GM12873 (cell line): ENCODE data around the gene CACNA2D3.

Experiments
- TF ChIP-seq, protein P1 (sequence below): IDR thresholded peaks from 2 replicates; pipeline ENCODE4 v1.5.1; 2012; ENCODE audit warnings: low read depth, mild to moderate bottlenecking, moderate library complexity, low read length, control low read depth; ENCODE audit not compliant: insufficient read depth; ENCODE audit errors: missing control alignments

The CACNA2D3 gene

DNA sequence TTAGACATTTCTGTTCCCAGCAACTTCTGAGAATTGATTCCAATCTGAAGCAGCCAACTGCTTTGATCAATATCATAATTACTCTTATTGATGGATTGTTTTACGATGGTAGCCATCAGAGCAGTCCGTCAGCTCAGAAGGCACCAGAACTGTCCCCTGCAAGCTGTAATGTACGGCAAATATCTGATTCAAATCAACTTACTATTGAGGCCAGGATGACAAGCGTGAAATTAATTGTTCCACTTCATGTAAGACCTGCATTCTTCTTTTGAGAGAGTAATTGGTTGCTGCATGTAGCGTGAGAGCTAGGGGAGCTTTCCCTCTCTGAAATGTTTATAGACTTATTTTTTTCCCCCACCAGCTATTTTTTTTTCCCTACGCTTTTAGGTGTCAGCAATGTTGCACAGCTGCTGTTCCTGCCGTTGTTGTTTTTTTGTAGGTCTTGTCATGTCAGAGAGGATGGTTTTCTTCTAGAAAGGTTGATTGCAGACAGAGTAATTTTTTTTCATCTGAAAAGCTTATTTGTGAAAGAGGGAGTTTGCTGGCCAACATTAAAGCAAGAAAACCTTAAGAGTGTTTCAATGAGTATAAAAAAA, 134.9 kb downstream of the CACNA2D3 start:
- TF ChIP-seq, protein P1, sequence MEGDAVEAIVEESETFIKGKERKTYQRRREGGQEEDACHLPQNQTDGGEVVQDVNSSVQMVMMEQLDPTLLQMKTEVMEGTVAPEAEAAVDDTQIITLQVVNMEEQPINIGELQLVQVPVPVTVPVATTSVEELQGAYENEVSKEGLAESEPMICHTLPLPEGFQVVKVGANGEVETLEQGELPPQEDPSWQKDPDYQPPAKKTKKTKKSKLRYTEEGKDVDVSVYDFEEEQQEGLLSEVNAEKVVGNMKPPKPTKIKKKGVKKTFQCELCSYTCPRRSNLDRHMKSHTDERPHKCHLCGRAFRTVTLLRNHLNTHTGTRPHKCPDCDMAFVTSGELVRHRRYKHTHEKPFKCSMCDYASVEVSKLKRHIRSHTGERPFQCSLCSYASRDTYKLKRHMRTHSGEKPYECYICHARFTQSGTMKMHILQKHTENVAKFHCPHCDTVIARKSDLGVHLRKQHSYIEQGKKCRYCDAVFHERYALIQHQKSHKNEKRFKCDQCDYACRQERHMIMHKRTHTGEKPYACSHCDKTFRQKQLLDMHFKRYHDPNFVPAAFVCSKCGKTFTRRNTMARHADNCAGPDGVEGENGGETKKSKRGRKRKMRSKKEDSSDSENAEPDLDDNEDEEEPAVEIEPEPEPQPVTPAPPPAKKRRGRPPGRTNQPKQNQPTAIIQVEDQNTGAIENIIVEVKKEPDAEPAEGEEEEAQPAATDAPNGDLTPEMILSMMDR, result no peak

DNA sequence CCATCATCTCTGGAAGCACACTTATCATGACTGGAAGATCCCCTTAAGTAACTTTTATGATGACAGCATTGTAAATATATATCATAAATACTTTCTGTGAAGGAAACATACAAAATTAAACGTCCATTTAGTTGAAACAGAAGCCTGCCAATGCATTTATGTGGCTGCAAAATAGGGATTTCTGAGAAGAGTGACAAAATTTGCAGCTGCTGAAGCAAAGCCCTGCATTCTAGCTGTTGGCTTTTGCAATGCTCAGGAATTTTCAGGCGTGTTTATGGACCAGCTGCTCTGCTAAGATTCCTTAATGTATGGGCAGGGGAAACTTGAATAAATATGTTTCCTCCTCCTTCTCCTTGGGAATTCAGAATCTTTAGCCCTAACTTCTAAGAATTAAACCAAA, 137.3 kb downstream of the CACNA2D3 start:
- TF ChIP-seq, protein P1, result no peak

DNA sequence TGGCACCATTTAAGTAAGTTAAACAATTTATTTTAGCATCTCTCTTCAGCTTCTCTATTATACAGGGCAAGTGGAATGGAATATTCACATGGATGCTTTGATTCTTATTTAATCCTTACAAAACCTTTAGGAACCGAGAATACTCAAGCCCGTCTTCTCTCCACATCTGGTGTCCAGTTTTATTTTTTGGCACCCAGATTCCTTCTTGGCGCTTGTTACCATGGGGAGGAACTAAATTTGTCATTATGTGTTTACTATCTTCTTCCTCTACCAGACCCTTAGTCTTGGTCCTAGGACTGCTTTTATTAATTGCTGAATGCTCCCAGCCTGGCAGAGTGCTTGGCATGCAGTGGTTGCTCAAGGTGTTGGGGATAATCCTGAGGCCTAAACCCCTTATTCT, 138.8 kb downstream of the CACNA2D3 start:
- TF ChIP-seq, protein P1, result no peak

DNA sequence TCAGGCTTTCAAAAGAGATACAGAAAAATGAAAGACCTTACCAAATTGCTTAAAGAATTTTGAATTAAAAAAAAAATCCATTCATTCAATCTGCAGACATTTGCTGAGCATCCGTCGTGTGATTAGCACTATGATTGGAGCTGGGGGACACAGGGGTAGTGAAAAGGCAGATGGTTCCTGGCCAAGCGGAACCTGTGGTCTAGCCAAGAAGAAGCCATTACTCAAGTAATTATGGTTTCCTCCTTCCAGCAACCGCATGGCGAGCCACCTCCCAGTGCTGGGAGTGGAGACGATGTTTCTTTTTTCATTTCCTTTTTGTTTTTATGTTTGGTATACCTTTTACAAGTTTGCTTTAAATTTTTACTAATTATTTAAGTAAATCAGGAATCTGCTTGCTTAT, 140.2 kb downstream of the CACNA2D3 start:
- TF ChIP-seq, protein P1, result no peak

DNA sequence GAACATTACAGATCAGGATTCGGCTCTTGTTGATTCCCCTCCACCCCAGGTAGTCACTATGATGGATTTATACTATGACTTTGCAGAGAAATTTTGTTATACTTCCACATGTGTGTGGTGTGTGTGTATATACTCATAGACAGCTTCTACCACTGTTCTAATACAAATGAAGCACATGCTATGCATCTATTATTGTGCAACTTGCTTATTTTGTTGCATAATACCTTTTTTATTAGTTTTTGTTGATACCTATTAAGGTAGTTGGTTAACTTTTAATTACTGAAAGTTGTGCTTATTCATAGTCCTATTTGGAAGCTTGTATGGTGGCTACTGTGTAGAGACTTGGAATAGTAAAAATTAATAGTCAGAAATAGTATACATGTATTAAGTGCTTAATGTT, 140.6 kb downstream of the CACNA2D3 start:
- TF ChIP-seq, protein P1, result no peak

DNA sequence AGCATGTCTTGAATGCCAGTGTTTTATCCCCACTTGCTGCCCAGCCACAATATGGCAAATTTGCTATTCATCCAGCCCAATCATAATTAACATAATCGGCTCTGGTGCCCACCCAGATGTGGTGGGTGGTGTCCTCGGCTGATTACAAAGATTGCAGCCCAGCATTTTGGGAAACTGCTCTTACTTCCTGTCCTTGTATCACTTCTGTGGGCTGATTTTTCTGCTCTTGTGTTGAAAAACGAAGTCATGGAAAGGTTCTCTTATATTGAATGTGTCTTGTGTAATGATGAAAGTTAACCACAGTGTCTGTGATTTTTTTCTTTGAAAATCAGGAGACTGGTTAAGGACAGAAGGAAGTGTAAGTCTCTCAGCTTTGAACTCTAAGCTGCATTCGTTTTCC, 141.7 kb downstream of the CACNA2D3 start:
- TF ChIP-seq, protein P1, result no peak

DNA sequence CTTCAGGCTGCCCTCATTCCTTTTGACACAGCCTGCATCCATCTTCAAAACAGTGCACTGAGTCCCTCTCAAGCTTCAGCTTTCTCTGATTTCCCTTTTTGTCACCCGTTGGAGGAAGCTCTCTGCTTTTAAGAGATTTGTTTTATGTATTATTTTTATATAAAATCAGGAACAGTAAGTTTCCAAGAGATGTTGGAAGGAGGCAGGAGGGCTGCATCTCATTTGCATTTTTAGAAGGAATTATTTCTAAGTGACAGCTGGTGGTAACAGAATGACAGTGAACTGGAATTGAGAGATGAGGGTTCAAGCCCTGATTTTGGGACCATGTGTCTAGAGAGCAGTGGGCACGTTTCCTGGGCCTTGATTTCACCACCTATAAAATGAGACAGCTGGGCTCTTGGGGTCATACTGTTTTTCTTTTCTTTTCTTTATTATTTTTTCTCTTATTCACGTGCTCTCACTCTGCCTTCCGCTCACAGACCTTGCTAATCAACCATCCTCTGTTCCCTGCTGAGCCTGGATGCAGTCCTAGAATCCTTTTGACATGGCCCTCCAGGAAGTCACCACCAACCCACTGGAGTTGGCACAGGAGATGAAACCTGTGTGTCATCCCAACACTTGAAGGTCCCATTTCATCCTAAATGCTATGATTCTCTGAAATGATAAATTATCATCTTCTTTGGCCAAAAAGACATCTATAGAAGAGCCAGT, 148.6 kb downstream of the CACNA2D3 start:
- TF ChIP-seq, protein P1, result no peak
